LNCAP (cell line): ENCODE data around the gene SGCE.

Experiments
- TF ChIP-seq, protein P1 (sequence below): fragments of 450-650 bp; IDR thresholded peaks from 2 replicates; pipeline ENCODE4 v1.5.1; 2017; ENCODE audit warnings: mild to moderate bottlenecking

SGCE gene

DNA sequence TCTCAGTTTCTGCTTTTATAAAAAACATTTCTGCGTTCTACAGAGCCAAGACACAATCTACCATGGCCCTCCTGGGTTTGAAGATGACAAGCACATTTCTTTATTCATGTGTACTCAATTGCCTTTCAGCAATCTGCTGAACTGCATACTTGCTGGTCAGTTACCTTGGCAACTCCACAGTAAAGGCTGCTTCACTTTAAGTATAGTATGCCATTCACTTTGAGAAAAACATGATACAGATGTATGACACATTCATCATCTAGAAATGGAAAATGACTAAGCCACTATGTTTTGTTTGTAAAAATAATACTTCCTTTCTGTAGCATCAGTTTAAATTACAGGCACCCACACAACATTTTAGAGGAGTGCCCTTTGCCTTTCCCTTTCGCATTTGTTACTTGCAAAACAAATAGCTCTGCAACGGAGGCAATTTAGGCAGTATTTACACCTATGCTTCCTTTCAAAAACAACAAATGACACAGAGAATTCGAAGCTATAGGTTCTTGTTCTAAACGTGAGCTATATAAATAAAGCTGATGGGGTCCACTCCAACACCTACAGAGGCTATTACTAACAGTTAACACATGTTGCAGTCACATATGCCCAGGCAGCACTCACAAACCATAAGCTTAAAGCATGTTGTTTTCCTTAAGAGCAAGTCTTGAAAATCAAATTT lies 23.5 kb downstream of the SGCE start:
- TF ChIP-seq, protein P1, sequence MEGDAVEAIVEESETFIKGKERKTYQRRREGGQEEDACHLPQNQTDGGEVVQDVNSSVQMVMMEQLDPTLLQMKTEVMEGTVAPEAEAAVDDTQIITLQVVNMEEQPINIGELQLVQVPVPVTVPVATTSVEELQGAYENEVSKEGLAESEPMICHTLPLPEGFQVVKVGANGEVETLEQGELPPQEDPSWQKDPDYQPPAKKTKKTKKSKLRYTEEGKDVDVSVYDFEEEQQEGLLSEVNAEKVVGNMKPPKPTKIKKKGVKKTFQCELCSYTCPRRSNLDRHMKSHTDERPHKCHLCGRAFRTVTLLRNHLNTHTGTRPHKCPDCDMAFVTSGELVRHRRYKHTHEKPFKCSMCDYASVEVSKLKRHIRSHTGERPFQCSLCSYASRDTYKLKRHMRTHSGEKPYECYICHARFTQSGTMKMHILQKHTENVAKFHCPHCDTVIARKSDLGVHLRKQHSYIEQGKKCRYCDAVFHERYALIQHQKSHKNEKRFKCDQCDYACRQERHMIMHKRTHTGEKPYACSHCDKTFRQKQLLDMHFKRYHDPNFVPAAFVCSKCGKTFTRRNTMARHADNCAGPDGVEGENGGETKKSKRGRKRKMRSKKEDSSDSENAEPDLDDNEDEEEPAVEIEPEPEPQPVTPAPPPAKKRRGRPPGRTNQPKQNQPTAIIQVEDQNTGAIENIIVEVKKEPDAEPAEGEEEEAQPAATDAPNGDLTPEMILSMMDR: no peak

DNA sequence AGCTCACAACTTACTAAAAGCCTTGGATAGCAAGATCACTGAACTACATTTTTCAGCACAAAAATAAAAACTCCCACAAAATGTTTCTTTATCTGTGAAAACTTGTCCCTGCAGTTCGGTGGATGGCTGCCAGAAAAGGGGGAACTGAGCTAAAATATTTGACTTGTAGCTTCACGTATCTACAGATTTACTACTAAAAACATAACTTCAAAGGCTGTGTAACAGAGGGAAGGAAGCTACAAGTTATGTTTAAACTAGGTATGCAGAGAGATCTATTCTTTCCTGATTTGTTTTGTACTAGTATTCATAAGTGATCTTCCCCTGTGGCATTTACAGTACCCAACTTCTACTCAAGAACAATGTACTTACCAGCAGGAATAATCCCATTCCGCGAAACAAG lies 25.1 kb downstream of the SGCE start:
- TF ChIP-seq, protein P1: no peak

DNA sequence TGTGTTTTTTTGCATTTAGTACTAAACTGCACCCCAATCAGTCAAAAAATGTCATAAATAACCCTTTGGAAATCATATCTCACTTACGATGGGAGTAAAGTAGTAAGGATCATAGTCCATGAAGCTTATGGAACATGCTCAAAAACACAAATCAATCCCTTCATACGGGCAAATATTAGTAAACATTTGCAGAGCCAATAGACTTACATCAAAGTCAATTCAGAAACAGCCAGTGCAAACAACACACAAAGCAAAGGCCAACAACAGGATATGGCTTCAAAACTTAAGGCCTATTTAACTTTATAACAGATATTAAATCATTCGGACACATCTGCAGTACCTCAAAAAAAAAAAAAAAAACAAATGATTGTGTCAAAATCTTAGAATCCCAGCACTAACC lies 32.1 kb downstream of the SGCE start:
- TF ChIP-seq, protein P1: no peak

DNA sequence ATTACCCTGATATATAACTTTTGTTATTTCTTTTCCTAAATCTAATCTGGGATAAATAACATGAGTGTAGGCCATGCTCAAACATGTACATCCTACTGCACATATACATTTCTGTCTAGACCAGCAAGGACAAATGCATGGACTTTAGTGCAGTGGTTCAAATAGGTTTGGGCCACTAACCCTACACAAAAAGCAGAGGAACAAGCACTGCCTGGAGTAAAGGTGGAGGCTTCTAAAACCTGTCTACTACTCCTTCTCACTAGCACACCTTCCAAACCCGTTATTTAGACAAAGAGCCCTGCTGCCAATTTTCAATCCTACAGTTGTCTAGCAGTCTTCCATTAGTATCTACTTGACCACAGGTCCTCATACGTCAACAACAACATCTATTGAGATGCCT lies 34.8 kb downstream of the SGCE start:
- TF ChIP-seq, protein P1: no peak

DNA sequence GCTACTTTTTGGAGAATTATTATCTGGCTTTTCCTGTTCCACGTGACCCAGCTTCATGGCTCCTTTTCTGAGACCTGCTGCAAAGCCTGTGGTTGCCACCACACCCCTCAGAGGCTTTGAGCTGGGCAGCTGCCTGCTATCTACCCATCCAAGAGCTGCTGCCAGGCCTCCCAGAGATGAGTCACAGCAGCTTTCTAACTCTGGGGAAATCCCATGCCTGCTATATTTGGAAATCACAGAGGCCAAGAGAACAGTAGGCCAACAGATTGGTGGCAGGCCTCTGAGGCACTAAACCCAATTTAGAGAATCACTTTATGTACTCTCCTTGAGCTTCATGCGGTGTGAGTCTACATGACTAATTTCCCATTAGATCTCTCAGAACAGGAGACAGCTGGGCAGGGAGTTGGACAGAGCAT lies 35.2 kb downstream of the SGCE start:
- TF ChIP-seq, protein P1: no peak

- TF ChIP-seq, protein P1: no peak
Measured at GRCh38 chr7:94618126-94618525, 37.8 kb downstream of the SGCE start.

- TF ChIP-seq, protein P1: no peak
Measured at GRCh38 chr7:94616855-94617254, 39.1 kb downstream of the SGCE start.

GRCh38 chr7:94615666-94616065 lies 40.3 kb downstream of the SGCE start:
- TF ChIP-seq, protein P1: no peak
